Astrocyte (in vitro differentiated cells and primary cell): ENCODE results near the gene LAMB4. TPM values are rescaled to one million over a fixed set of nuclear protein-coding genes. Genes with fewer than 3 reads are reported as not detected.

ENCODE experiments used
- DNase-seq: peaks from one replicate; pipeline ENCODE4 v3.0.0-alpha.2; 2010; ENCODE audit warnings: low read depth
- FAIRE-seq: peaks from 2 replicates; lab custom pipeline; 2011; peaks lifted over from hg19 to GRCh38; lab: Jason Lieb, UNC
- H2AFZ ChIP-seq: 2 replicates; pipeline ENCODE4 v1.6.0; 2012; ENCODE audit warnings: low read depth, low read length, inconsistent platforms
- H3K27ac ChIP-seq: 2 replicates; pipeline ENCODE4 v1.5.1; 2011; ENCODE audit warnings: low read depth, low read length, inconsistent platforms
- H3K27me3 ChIP-seq: 2 replicates; pipeline ENCODE4 v1.6.0; 2011; ENCODE audit warnings: low read length, inconsistent platforms; ENCODE audit not compliant: insufficient read depth
- H3K36me3 ChIP-seq: 2 replicates; pipeline ENCODE4 v1.5.1; 2011; ENCODE audit warnings: low read length, inconsistent platforms; ENCODE audit not compliant: insufficient read depth
- H3K4me1 ChIP-seq: 2 replicates; pipeline ENCODE4 v1.5.1; 2011; ENCODE audit warnings: low read length, inconsistent platforms; ENCODE audit not compliant: insufficient read depth
- H3K4me2 ChIP-seq: 2 replicates; pipeline ENCODE4 v1.6.0; 2012; ENCODE audit warnings: low read length, inconsistent platforms
- H3K4me3 ChIP-seq: 2 replicates; pipeline ENCODE4 v1.5.1; 2011; ENCODE audit warnings: low read depth, mild to moderate bottlenecking, low read length, inconsistent platforms; ENCODE audit not compliant: insufficient read depth
- H3K79me2 ChIP-seq: 2 replicates; pipeline ENCODE4 v1.6.0; 2012; ENCODE audit warnings: mild to moderate bottlenecking, low read length, inconsistent platforms; ENCODE audit not compliant: insufficient read depth
- H3K9ac ChIP-seq: 2 replicates; pipeline ENCODE4 v1.6.0; 2012; ENCODE audit warnings: mild to moderate bottlenecking, low read length, inconsistent platforms
- H3K9me3 ChIP-seq: 2 replicates; pipeline ENCODE4 v1.5.1; 2012; ENCODE audit warnings: low read depth, mild to moderate bottlenecking, low read length, inconsistent platforms; ENCODE audit not compliant: insufficient read depth
- H4K20me1 ChIP-seq: 2 replicates; pipeline ENCODE4 v1.6.0; 2012; ENCODE audit warnings: low read length, inconsistent platforms; ENCODE audit not compliant: insufficient read depth
- H3K27ac Mint-ChIP-seq: one replicate; pipeline ENCODE4 v1.8.0; 2021; ENCODE audit warnings: mild to moderate bottlenecking, mixed read lengths; ENCODE audit not compliant: unreplicated experiment
- H3K27me3 Mint-ChIP-seq: one replicate; pipeline ENCODE4 v1.8.0; 2021; ENCODE audit warnings: low read depth, mixed read lengths; ENCODE audit not compliant: unreplicated experiment
- H3K36me3 Mint-ChIP-seq: one replicate; pipeline ENCODE4 v1.8.0; 2021; ENCODE audit warnings: low read depth, mixed read lengths; ENCODE audit not compliant: unreplicated experiment
- H3K4me1 Mint-ChIP-seq: one replicate; pipeline ENCODE4 v1.8.0; 2021; ENCODE audit warnings: low read depth, mixed read lengths; ENCODE audit not compliant: unreplicated experiment
- H3K4me3 Mint-ChIP-seq: one replicate; pipeline ENCODE4 v1.8.0; 2021; ENCODE audit warnings: mild to moderate bottlenecking, moderate library complexity, mixed read lengths; ENCODE audit not compliant: unreplicated experiment
- H3K9me3 Mint-ChIP-seq: one replicate; pipeline ENCODE4 v1.8.0; 2021; ENCODE audit warnings: mild to moderate bottlenecking, mixed read lengths; ENCODE audit not compliant: unreplicated experiment
- CTCF ChIP-seq: IDR thresholded peaks from 2 replicates; pipeline ENCODE4 v1.5.1; 2011; ENCODE audit warnings: low read depth, mild to moderate bottlenecking, inconsistent platforms, low read length, moderate library complexity; ENCODE audit not compliant: insufficient read depth
- EZH2 ChIP-seq: IDR thresholded peaks from 2 replicates; pipeline ENCODE4 v1.6.1; 2012; ENCODE audit warnings: mild to moderate bottlenecking, low read length, inconsistent platforms; ENCODE audit not compliant: insufficient read depth
- total RNA-seq: library from RNA; stranded (reverse); gene quantifications from 2 replicates; pipeline ENCODE4 v1.2.1, GENCODE V29; 2021

Gene LAMB4
- total RNA-seq, 1 donor from 2014 or later: 0.16 TPM

GRCh38 chr7:107996072-107996882 lies 133.9 kb downstream of the LAMB4 start:
- H3K9ac ChIP-seq: peak overlapping the region; percentile 79

GRCh38 chr7:107995184-107996071 lies 134.7 kb downstream of the LAMB4 start:
- FAIRE-seq (peak; percentile 67), DNase-seq (peak; percentile 91)
- no peaks in the 10 kb centered on the region for H3K27me3 ChIP-seq
- peaks cover 72% of the 10 kb centered on the region for H3K79me2 ChIP-seq
- peak overlapping the region; percentile 95 for H3K4me2 ChIP-seq
- H3K4me1 Mint-ChIP-seq: peaks cover 63% of the 10 kb centered on the region
- H3K4me1 ChIP-seq: peaks cover 69% of the 10 kb centered on the region
- H4K20me1 ChIP-seq: peaks cover 18% of the 10 kb centered on the region
- no peak overlapping the region for H2AFZ ChIP-seq
- no peaks in the 10 kb centered on the region for H3K9me3 ChIP-seq
- H3K27ac Mint-ChIP-seq: peak overlapping the region; percentile 92
- no peak for TF ChIP-seq EZH2
- TF ChIP-seq CTCF: no peak
- peaks cover 69% of the 10 kb centered on the region for H3K36me3 ChIP-seq
- H3K9ac ChIP-seq: peak overlapping the region; percentile 79
- peaks cover 22% of the 10 kb centered on the region for H3K36me3 Mint-ChIP-seq
- H3K27me3 Mint-ChIP-seq: no peaks in the 10 kb centered on the region
- H3K9me3 Mint-ChIP-seq: peaks cover 3% of the 10 kb centered on the region
- peak overlapping the region; percentile 34 for H3K4me3 ChIP-seq
- H3K27ac ChIP-seq: peak overlapping the region; percentile 91
- peak overlapping the region; percentile 51 for H3K4me3 Mint-ChIP-seq

More at GRCh38 chr7:107996072-107996882, 133.9 kb downstream of the LAMB4 start:
- Histone ChIP-seq H3K27me3 (no peaks in the 10 kb centered on the region), H3K4me2 (peak overlapping the region; percentile 95), H3K36me3 (peaks cover 68% of the 10 kb centered on the region), H4K20me1 (peaks cover 17% of the 10 kb centered on the region), H3K4me3 (peak overlapping the region; percentile 34), H3K9me3 (no peaks in the 10 kb centered on the region), H2AFZ (no peak overlapping the region), H3K4me1 (peaks cover 75% of the 10 kb centered on the region), H3K79me2 (peaks cover 72% of the 10 kb centered on the region), H3K27ac (peak overlapping the region; percentile 91)
- DNase-seq (peak; percentile 77), FAIRE-seq (no peak)
- Mint-ChIP-seq H3K27me3 (no peaks in the 10 kb centered on the region), H3K4me3 (peak overlapping the region; percentile 51), H3K4me1 (peaks cover 65% of the 10 kb centered on the region), H3K27ac (peak overlapping the region; percentile 92), H3K9me3 (peaks cover 3% of the 10 kb centered on the region), H3K36me3 (peaks cover 23% of the 10 kb centered on the region)
- TF ChIP-seq EZH2: no peak
- no peak for TF ChIP-seq CTCF
